ENCODE measurements around the gene MIDN. TPM values are rescaled to one million over a fixed set of nuclear protein-coding genes. Genes with fewer than 3 reads are reported as not detected.

Gene MIDN
- total and polyA plus RNA-seq, 2 of the 4 experiments (the other 2 are of a cell fraction) = 2.5 to 26.0 TPM

- Histone ChIP-seq H2BK120ac (ENCODE audit: low read depth, low read length) (peak overlapping the region; percentile 93), H2BK20ac (ENCODE audit: low read depth, low read length) (peak overlapping the region; percentile 93), H4K91ac (ENCODE audit: insufficient read depth, low read depth, low read length) (peak overlapping the region; percentile 96), H3K36me3 (ENCODE audit: control insufficient read depth, insufficient read depth, low read length) (peaks cover 18% of the 10 kb centered on the region; the same call in 1 of the 2 replicates), H2AK9ac (replicated peaks; ENCODE audit: low read depth, low read length, poor library complexity) (peak overlapping the region; percentile 99), H3K23ac (ENCODE audit: low read depth, low read length) (peak overlapping the region; percentile 98), H3K18ac (ENCODE audit: low read depth, low read length) (peak overlapping the region; percentile 49), H4K20me1 (ENCODE audit: insufficient read depth, low read length) (peaks cover 38% of the 10 kb centered on the region), H2AFZ (replicated peaks; ENCODE audit: low read length, poor library complexity) (peak overlapping the region; percentile 85), H3K56ac (ENCODE audit: extremely low read depth, insufficient read depth, low read length) (peak overlapping the region; percentile 85; the same call in 1 of the 2 replicates), H4K8ac (ENCODE audit: low read depth in 2 of 2, low read length in 2 of 2) (peak overlapping the region; percentile 76 to 91), H3K4ac (ENCODE audit: low read depth, low read length) (peak overlapping the region; percentile 97), H3K9me3 (ENCODE audit: control insufficient read depth, insufficient read depth, low read length) (no peaks in the 10 kb centered on the region), H3K4me3 (ENCODE audit: insufficient read depth, low read depth, low read length) (peak overlapping the region; percentile 51), H3K9me1 (ENCODE audit: insufficient read depth, low read length) (peaks cover 11% of the 10 kb centered on the region), H3K27me3 (ENCODE audit: control insufficient read depth, insufficient read depth, low read length) (no peaks in the 10 kb centered on the region), H2BK15ac (ENCODE audit: low read depth, low read length) (peak overlapping the region; percentile 70; the same call in 2 of the 3 replicates), H3K4me1 (ENCODE audit: control insufficient read depth, insufficient read depth, low read length) (peaks cover 44% of the 10 kb centered on the region), H3K14ac (replicated peaks; ENCODE audit: low read depth, low read length) (peak overlapping the region; percentile 82), H3K9ac (ENCODE audit: low read depth, low read length) (peak overlapping the region; percentile 80), H2AK5ac (ENCODE audit: low read depth, low read length) (peak overlapping the region; percentile 97), H3K4me2 (ENCODE audit: low read depth, low read length) (peak overlapping the region; percentile 88), H3K79me1 (ENCODE audit: low read depth in 1 of 2, low read length in 2 of 2) (peaks cover under 1 to 58% of the 10 kb centered on the region in 2 experiments; a peak in 2 of 4 replicates), H2BK5ac (ENCODE audit: low read depth, low read length, poor library complexity, severe bottlenecking) (peak overlapping the region; percentile 92), H3K27ac (ENCODE audit: insufficient read depth, low read length) (peak overlapping the region; percentile 93), H4K5ac (ENCODE audit: low read depth, low read length) (peak overlapping the region; percentile 73)
- intact Hi-C loops (cut with micrococcal nuclease) (no loop called here), in situ Hi-C loops (cut with MboI; ENCODE audit: low sequenced_read_pairs) (no loop called here), dilution Hi-C loops (cut with HindIII; ENCODE audit: low sequenced_read_pairs, unreplicated experiment) (no loop called here)
- ATAC-seq (ENCODE audit: low read depth) = no peak
- 31% methylated on average over 11 of the region's 28 CpGs; no CpG with 5 or more reads in 1 of the 2 experiments for WGBS, 2 experiments (ENCODE audit: extremely low coverage in 2 of 2, insufficient read length in 1 of 2)
- ChIA-PET CTCF (no interaction called here), POLR2A (ENCODE audit: unreplicated experiment) (no interaction called here)
- no peak for TF ChIP-seq USF2 (IDR thresholded peaks at IDR 0.05; ENCODE audit: low read depth, low read length)
- no peak for TF ChIP-seq MXI1 (IDR thresholded peaks at IDR 0.05; ENCODE audit: borderline replicate concordance, low read depth, low read length)
- no peak for TF ChIP-seq BHLHE40 (IDR thresholded peaks at IDR 0.05; ENCODE audit: low read depth, low read length)
- TF ChIP-seq POLR2A (IDR thresholded peaks at IDR 0.05; ENCODE audit: low read depth, low read length) = no peak
- TF ChIP-seq NFE2L2 (IDR thresholded peaks at IDR 0.05; ENCODE audit: low read depth, low read length) = no peak
- no peak for TF ChIP-seq MAZ (IDR thresholded peaks at IDR 0.05; ENCODE audit: borderline replicate concordance, low read depth, low read length)
- TF ChIP-seq ELK1 (IDR thresholded peaks at IDR 0.05; ENCODE audit: borderline replicate concordance, low read depth, low read length) = no peak
- no peak for TF ChIP-seq MAFK (IDR thresholded peaks at IDR 0.05; ENCODE audit: low read depth, low read length)
- no peak for TF ChIP-seq RFX5 (IDR thresholded peaks at IDR 0.05; ENCODE audit: low read depth, low read length)
- TF ChIP-seq SMC3 (IDR thresholded peaks at IDR 0.05; ENCODE audit: low read depth, low read length) = no peak
- TF ChIP-seq CTCF (conservative IDR thresholded peaks at IDR 0.05; ENCODE audit: low read depth, low read length) = no peak
- no peak for TF ChIP-seq FOS (IDR thresholded peaks at IDR 0.05; ENCODE audit: low read depth, low read length)
- BruUV-seq (replicated peaks) = no TSS peak
- peak; percentile 43 for DNase-seq
Observed at GRCh38 chr19:1261798-1262622, 13.6 kb downstream of the MIDN start.
